Upper lobe of right lung (tissue), 1 donor: ENCODE measurements around the gene CETN2. TPM values are rescaled to one million over a fixed set of nuclear protein-coding genes. Genes with fewer than 3 reads are reported as not detected.

ENCODE experiments used
- ATAC-seq: fragments of 200-7000 bp; cut with Tn5 transposase; one replicate; pipeline ENCODE4 v1.9.1; 2020; ENCODE audit warnings: mild to moderate bottlenecking, moderate library complexity
- DNase-seq: peaks from one replicate; pipeline ENCODE4 v3.0.0-alpha.2; 2020
- H3K27ac ChIP-seq: fragments of 200-600 bp; one replicate; pipeline ENCODE4 v1.8.0; 2022
- H3K27me3 ChIP-seq: fragments of 200-600 bp; one replicate; pipeline ENCODE4 v1.8.0; 2022; ENCODE audit warnings: mild to moderate bottlenecking
- H3K36me3 ChIP-seq: fragments of 200-600 bp; one replicate; pipeline ENCODE4 v1.8.0; 2022
- H3K4me1 ChIP-seq: fragments of 200-600 bp; one replicate; pipeline ENCODE4 v1.8.0; 2022
- H3K4me3 ChIP-seq: fragments of 200-600 bp; one replicate; pipeline ENCODE4 v1.8.0; 2022; ENCODE audit warnings: mild to moderate bottlenecking
- H3K9me3 ChIP-seq: fragments of 200-600 bp; one replicate; pipeline ENCODE4 v1.8.0; 2022
- CTCF ChIP-seq: fragments of 200-600 bp; IDR thresholded peaks from one replicate; pipeline ENCODE4 v1.8.0; 2022; ENCODE audit warnings: antibody characterized with exemption
- intact Hi-C: fragments of 100-400 bp; cut with DNase I; formaldehyde crosslinking; loops from one replicate; pipeline ENCODE4 v1.11.0; 2022
- long read RNA-seq: library from polyadenylated mRNA; unstranded; transcript quantifications from one replicate; pipeline ENCODE4 v2.0.0, GENCODE V29; 2021
- total RNA-seq: library from RNA; stranded (reverse); fragmentation: NEBNext Ultra II Directional; extraction: Animal tissue kit (Norgen Biotek cat#: 25700); gene quantifications from one replicate; pipeline ENCODE4 v1.2.1, GENCODE V29; 2021
- donor health status: DM: no; HTN: yes; CAD: no; lungs with severe emphysema.

CETN2 gene
- 20.9 TPM for total RNA-seq
- long read RNA-seq, transcript CETN2-201 (5 exons, 1,454 nt), result major isoform, 7 of 10 reads
- long read RNA-seq, partial matches to known transcripts, result 2 of 10 reads
- long read RNA-seq, other reads (novel, unspliced or antisense), result 0 of 10 reads

- intact Hi-C loops, result no loop called here
- Histone ChIP-seq H3K9me3 (no peaks in the 10 kb centered on the region), H3K27me3 (no peaks in the 10 kb centered on the region), H3K4me1 (no peaks in the 10 kb centered on the region), H3K27ac (peak within 1 kb of the TSS; percentile 83), H3K36me3 (peaks cover 5% of the 10 kb centered on the region), H3K4me3 (peak within 1 kb of the TSS; percentile 63)
- peak; percentile 99 for ATAC-seq
- DNase-seq, result peak; percentile 97
- no peak for TF ChIP-seq CTCF
These were observed at the start of gene CETN2, which contains the start of gene NSDHL for GRCh38 chrX:152830312-152831305. TSS of gene CETN2 (minus strand) at chrX:152830757. CDS start at chrX:152830710, 47 bp downstream. TSS of gene NSDHL (plus strand) at chrX:152831063. CDS start at chrX:152846325, 15,262 bp downstream.

- intact Hi-C loops, result no loop called here
- Histone ChIP-seq H3K27ac (no peak overlapping the region), H3K27me3 (no peaks in the 10 kb centered on the region), H3K36me3 (no peaks in the 10 kb centered on the region), H3K4me1 (no peaks in the 10 kb centered on the region), H3K9me3 (no peaks in the 10 kb centered on the region), H3K4me3 (no peak overlapping the region)
- DNase-seq, result no peak
- TF ChIP-seq CTCF, result no peak
- no peak for ATAC-seq
These were observed 48.6 kb upstream of the CETN2 start for GRCh38 chrX:152878976-152879755.

GRCh38 chrX:152876931-152877840 is 46.6 kb upstream of the CETN2 start:
- Histone ChIP-seq H3K4me1 (no peaks in the 10 kb centered on the region), H3K4me3 (no peak overlapping the region), H3K27ac (no peak overlapping the region), H3K9me3 (no peaks in the 10 kb centered on the region), H3K36me3 (no peaks in the 10 kb centered on the region), H3K27me3 (no peaks in the 10 kb centered on the region)
- intact Hi-C loops, result no loop called here
- DNase-seq, result no peak
- ATAC-seq, result no peak
- TF ChIP-seq CTCF, result no peak

DNA sequence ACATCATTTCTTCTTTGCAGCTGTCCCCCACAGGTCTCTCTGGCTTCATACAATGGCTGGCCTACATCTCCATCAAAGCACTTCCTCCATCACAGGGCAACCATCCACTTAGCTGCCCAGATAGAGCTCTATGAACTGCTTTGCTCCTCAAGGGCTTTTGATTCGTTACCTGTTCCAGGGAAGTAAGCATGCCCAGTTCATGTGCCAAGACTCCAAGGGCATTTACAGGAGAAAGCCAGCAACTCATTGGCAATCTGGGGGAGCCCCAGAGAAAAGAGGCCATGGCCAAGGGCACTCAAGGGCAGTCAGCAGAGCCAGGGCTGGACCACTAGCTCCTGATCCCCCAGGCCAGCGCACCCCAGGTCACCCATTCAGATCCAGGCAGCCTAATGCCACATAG is 42.8 kb upstream of the CETN2 start:
- no peak for ATAC-seq
- Histone ChIP-seq H3K36me3 (peaks cover 11% of the 10 kb centered on the region), H3K4me1 (no peaks in the 10 kb centered on the region), H3K27ac (no peak overlapping the region), H3K27me3 (no peaks in the 10 kb centered on the region), H3K4me3 (no peak overlapping the region), H3K9me3 (no peaks in the 10 kb centered on the region)
- DNase-seq, result no peak
- intact Hi-C loops, result no loop called here
- TF ChIP-seq CTCF, result no peak

GRCh38 chrX:152872522-152872921 is 42.0 kb upstream of the CETN2 start:
- no peak for DNase-seq
- no peak overlapping the region for H3K27ac ChIP-seq
- peaks cover 15% of the 10 kb centered on the region for H3K36me3 ChIP-seq
- TF ChIP-seq CTCF, result no peak
- no peaks in the 10 kb centered on the region for H3K27me3 ChIP-seq
- no peaks in the 10 kb centered on the region for H3K4me1 ChIP-seq
- H3K9me3 ChIP-seq, result no peaks in the 10 kb centered on the region
- intact Hi-C loops, result no loop called here
- H3K4me3 ChIP-seq, result no peak overlapping the region
- no peak for ATAC-seq
